Caco-2 (cell line): ENCODE results near the gene PDGFC. TPM values are rescaled to one million over a fixed set of nuclear protein-coding genes. Genes with fewer than 3 reads are reported as not detected.

Experiments used
- BruUV-seq: library from RNA; stranded (reverse); fragments of 400-500 nt; replicated peaks from 2 replicates; lab custom pipeline; 2021; lab: Mats Ljungman, UMichigan
- CTCF ChIA-PET: fragments of 300-600 bp; sonication (Branson Sonifier 250); formaldehyde crosslinking; loops from one replicate; lab custom pipeline; 2022; ENCODE audit warnings: antibody characterized with exemption; lab: Charles Lee
- POLR2A ChIA-PET: fragments of 300-600 bp; sonication (Branson Sonifier 250); formaldehyde crosslinking; loops from one replicate; lab custom pipeline; 2022; ENCODE audit warnings: antibody characterized with exemption; lab: Charles Lee
- DNase-seq, 2 experiments: peaks; one replicate each; pipeline versions ENCODE4 v3.0.0 to v3.0.0-alpha.2; 2020 to 2022
- H3K27me3 ChIP-seq: replicated peaks from 2 replicates; pipeline ENCODE4 v1.6.0; 2011; ENCODE audit warnings: low read length; ENCODE audit not compliant: control insufficient read depth, insufficient read depth
- H3K36me3 ChIP-seq: 2 replicates; pipeline ENCODE4 v1.5.1; 2011; ENCODE audit warnings: low read length; ENCODE audit not compliant: control insufficient read depth, insufficient read depth
- H3K4me1 ChIP-seq: fragments of 250-450 bp; sonication (Bioruptor Pico); 2 replicates; pipeline ENCODE4 v1.5.1; 2020; ENCODE audit warnings: mild to moderate bottlenecking
- H3K4me3 ChIP-seq: 2 replicates; pipeline ENCODE4 v1.5.1; 2011; ENCODE audit warnings: low read depth, mild to moderate bottlenecking, control low read depth, low read length
- H3K9me3 ChIP-seq: fragments of 250-450 bp; sonication (Bioruptor Pico); 2 replicates; pipeline ENCODE4 v1.5.1; 2020; ENCODE audit warnings: mild to moderate bottlenecking, moderate library complexity
- H3K27ac Mint-ChIP-seq: one replicate; pipeline ENCODE4 v1.8.0; 2022; ENCODE audit warnings: mixed read lengths; ENCODE audit not compliant: unreplicated experiment
- H3K27me3 Mint-ChIP-seq: one replicate; pipeline ENCODE4 v1.8.0; 2022; ENCODE audit warnings: mixed read lengths; ENCODE audit not compliant: insufficient read depth, unreplicated experiment
- H3K36me3 Mint-ChIP-seq: one replicate; pipeline ENCODE4 v1.8.0; 2022; ENCODE audit warnings: mild to moderate bottlenecking, mixed read lengths; ENCODE audit not compliant: insufficient read depth, unreplicated experiment
- H3K4me1 Mint-ChIP-seq: one replicate; pipeline ENCODE4 v1.8.0; 2022; ENCODE audit warnings: low read depth, mixed read lengths; ENCODE audit not compliant: unreplicated experiment
- H3K4me3 Mint-ChIP-seq: one replicate; pipeline ENCODE4 v1.8.0; 2022; ENCODE audit warnings: mild to moderate bottlenecking, moderate library complexity, mixed read lengths; ENCODE audit not compliant: unreplicated experiment
- H3K9me3 Mint-ChIP-seq: one replicate; pipeline ENCODE4 v1.8.0; 2022; ENCODE audit warnings: mixed read lengths; ENCODE audit not compliant: unreplicated experiment
- CTCF ChIP-seq, 2 experiments: fragments of 200-600 bp in 1 of 2; IDR thresholded peaks; 1 replicate in 1 of 2; 2 replicates in 1 of 2; pipeline versions ENCODE4 v1.5.1 to v1.8.0; 2011 to 2022; ENCODE audit warnings: antibody characterized with exemption in 1 of 2, control low read depth in 1 of 2, inconsistent platforms in 1 of 2, low read depth in 1 of 2, low read length in 1 of 2, mild to moderate bottlenecking in 1 of 2, moderate library complexity in 1 of 2; ENCODE audit not compliant: insufficient read depth in 1 of 2, severe bottlenecking in 1 of 2, unreplicated experiment in 1 of 2
- intact Hi-C: fragments of 100-400 bp; cut with micrococcal nuclease; formaldehyde crosslinking; loops from one replicate; pipeline ENCODE4 v1.10.0; 2022; ENCODE audit not compliant: unreplicated experiment
- total RNA-seq: library from RNA; stranded (reverse); gene quantifications from 2 replicates; pipeline ENCODE4 v1.2.3, GENCODE V29; 2022

PDGFC gene
- total RNA-seq, 1 experiment from 2014 or later = 9.5 TPM

GRCh38 chr4:156931267-156931666, 40.3 kb downstream of the PDGFC start:
- Mint-ChIP-seq H3K9me3 (no peaks in the 10 kb centered on the region), H3K27me3 (no peaks in the 10 kb centered on the region), H3K4me1 (peaks cover 13% of the 10 kb centered on the region), H3K27ac (peak overlapping the region; percentile 94), H3K4me3 (no peak overlapping the region), H3K36me3 (no peaks in the 10 kb centered on the region)
- no peaks in the 10 kb centered on the region for H3K27me3 ChIP-seq
- intact Hi-C loops = loop anchor here (1.0 kb wide), 2 partner anchors 18 to 37 kb away; no protein-coding TSS in a partner anchor
- ChIA-PET CTCF (no interaction called here), POLR2A (no interaction called here)
- no peak for TF ChIP-seq CTCF (IDR thresholded peaks at IDR 0.05; ENCODE audit: insufficient read depth in 1 of 2, low read depth in 1 of 2, low read length in 1 of 2, severe bottlenecking in 1 of 2, unreplicated experiment in 1 of 2)
- H3K9me3 ChIP-seq = no peaks in the 10 kb centered on the region
- H3K4me3 ChIP-seq = no peak overlapping the region
- no TSS peak for BruUV-seq
- peak; percentile 37 to 61 for DNase-seq
- no peaks in the 10 kb centered on the region for H3K36me3 ChIP-seq
- H3K4me1 ChIP-seq = peaks cover 20% of the 10 kb centered on the region

- CTCF ChIA-PET = no interaction called here
- no peak for DNase-seq
- Histone ChIP-seq H3K36me3 (no peaks in the 10 kb centered on the region), H3K4me1 (peaks cover 16% of the 10 kb centered on the region), H3K4me3 (no peak overlapping the region), H3K27me3 (no peaks in the 10 kb centered on the region), H3K9me3 (no peaks in the 10 kb centered on the region)
- intact Hi-C loops = no loop called here
- H3K27ac Mint-ChIP-seq = no peak overlapping the region
- H3K4me1 Mint-ChIP-seq = peaks cover 13% of the 10 kb centered on the region
- no peak for TF ChIP-seq CTCF (IDR thresholded peaks at IDR 0.05; ENCODE audit: insufficient read depth in 1 of 2, low read depth in 1 of 2, low read length in 1 of 2, severe bottlenecking in 1 of 2, unreplicated experiment in 1 of 2)
- no peaks in the 10 kb centered on the region for H3K36me3 Mint-ChIP-seq
- H3K9me3 Mint-ChIP-seq = no peaks in the 10 kb centered on the region
- H3K27me3 Mint-ChIP-seq = no peaks in the 10 kb centered on the region
- POLR2A ChIA-PET = no interaction called here
- no peak overlapping the region for H3K4me3 Mint-ChIP-seq
- BruUV-seq = no TSS peak
Measured at GRCh38 chr4:156929386-156930105, 42.1 kb downstream of the PDGFC start.

GRCh38 chr4:156924774-156925315, 46.8 kb downstream of the PDGFC start:
- POLR2A ChIA-PET = no interaction called here
- no peaks in the 10 kb centered on the region for H3K27me3 ChIP-seq
- Mint-ChIP-seq H3K27me3 (no peaks in the 10 kb centered on the region), H3K36me3 (no peaks in the 10 kb centered on the region), H3K9me3 (no peaks in the 10 kb centered on the region), H3K4me1 (no peaks in the 10 kb centered on the region), H3K27ac (no peak overlapping the region), H3K4me3 (no peak overlapping the region)
- H3K9me3 ChIP-seq = no peaks in the 10 kb centered on the region
- no peak for TF ChIP-seq CTCF (IDR thresholded peaks at IDR 0.05; ENCODE audit: insufficient read depth in 1 of 2, low read depth in 1 of 2, low read length in 1 of 2, severe bottlenecking in 1 of 2, unreplicated experiment in 1 of 2)
- CTCF ChIA-PET = no interaction called here
- no peak for DNase-seq
- H3K4me1 ChIP-seq = no peaks in the 10 kb centered on the region
- intact Hi-C loops = no loop called here
- H3K36me3 ChIP-seq = no peaks in the 10 kb centered on the region
- H3K4me3 ChIP-seq = no peak overlapping the region
- no TSS peak for BruUV-seq
